GM19240 (cell line): Measurements from ENCODE around the gene THUMPD2.
"Not testable (repeated sequence)": the region's sequence is repeated elsewhere in the genome, so short reads cannot be mapped to it uniquely, and the experiment has no call there.

Experiments used
- DNase-seq: peaks from one replicate; pipeline ENCODE4 v3.0.0; 2011; ENCODE audit warnings: low spot score; ENCODE audit not compliant: insufficient read length

THUMPD2 gene

GRCh38 chr2:39757156-39757555, 21.9 kb downstream of the THUMPD2 start:
- DNase-seq, result no peak

GRCh38 chr2:39755466-39755865, 23.6 kb downstream of the THUMPD2 start:
- no peak for DNase-seq

GRCh38 chr2:39743269-39743776, 35.7 kb downstream of the THUMPD2 start:
- DNase-seq, result no peak

GRCh38 chr2:39741871-39742270, 37.2 kb downstream of the THUMPD2 start:
- DNase-seq, result no peak

GRCh38 chr2:39739386-39739785, 39.7 kb downstream of the THUMPD2 start:
- no peak for DNase-seq

GRCh38 chr2:39738936-39739335, 40.1 kb downstream of the THUMPD2 start:
- no peak for DNase-seq

- DNase-seq, result no peak
These were observed 41.4 kb downstream of the THUMPD2 start for GRCh38 chr2:39737661-39738060.

GRCh38 chr2:39736640-39737039, 42.4 kb downstream of the THUMPD2 start:
- no peak for DNase-seq

- DNase-seq, result no peak
These were observed 43.4 kb downstream of the THUMPD2 start for GRCh38 chr2:39735648-39736047.

GRCh38 chr2:39734445-39734844, 44.6 kb downstream of the THUMPD2 start:
- DNase-seq, result no peak

- DNase-seq, result no peak
These were observed 45.9 kb downstream of the THUMPD2 start for GRCh38 chr2:39733070-39733674.

- no peak for DNase-seq
These were observed 46.6 kb downstream of the THUMPD2 start for GRCh38 chr2:39732482-39732881.

- DNase-seq, result no peak
These were observed 47.5 kb downstream of the THUMPD2 start for GRCh38 chr2:39731546-39731945.

GRCh38 chr2:39730685-39731302, 48.3 kb downstream of the THUMPD2 start:
- DNase-seq, result no peak

GRCh38 chr2:39730276-39730675, 48.8 kb downstream of the THUMPD2 start:
- DNase-seq, result no peak

GRCh38 chr2:39728941-39729351, 50.1 kb downstream of the THUMPD2 start:
- no peak for DNase-seq

- not testable (repeated sequence) for DNase-seq
These were observed 51.0 kb downstream of the THUMPD2 start for GRCh38 chr2:39728085-39728484.

GRCh38 chr2:39725401-39725800, 53.7 kb downstream of the THUMPD2 start:
- no peak for DNase-seq

- no peak for DNase-seq
These were observed 54.3 kb downstream of the THUMPD2 start for GRCh38 chr2:39724828-39725144.

- DNase-seq, result no peak
These were observed 54.9 kb downstream of the THUMPD2 start for GRCh38 chr2:39723946-39724827.

- no peak for DNase-seq
These were observed 55.6 kb downstream of the THUMPD2 start for GRCh38 chr2:39723497-39723896.

- no peak for DNase-seq
These were observed 58.1 kb downstream of the THUMPD2 start for GRCh38 chr2:39720970-39721369.
